ENCODE measurements around the gene CCDC142. TPM values are rescaled to one million over a fixed set of nuclear protein-coding genes. Genes with fewer than 3 reads are reported as not detected.
"Not testable (repeated sequence)": the region's sequence is repeated elsewhere in the genome, so short reads cannot be mapped to it uniquely, and the experiment has no call there.

Gene CCDC142
- total and polyA plus RNA-seq, 8 donors = 3.2 to 78.2 (median 21.2) TPM

- DNase-seq = no peak
- Histone ChIP-seq H3K9me3 (no peaks in the 10 kb centered on the region), H3K27ac (no peak overlapping the region), H3K4me3 (no peak overlapping the region), H3K27me3 (no peaks in the 10 kb centered on the region), H3K36me3 (peaks cover 49 to 97% (median 93%) of the 10 kb centered on the region in 4 donors), H3K4me1 (peaks cover 0 to 11% (median 2%) of the 10 kb centered on the region in 4 donors)
- intact Hi-C loops (cut with DNase I; ENCODE audit: low total_unique reads) = no loop called here
- TF ChIP-seq POLR2AphosphoS5 (IDR thresholded peaks at IDR 0.05) = no peak
- 92 to 97% (median 95%) methylated on average over 7 to 9 of the region's 9 CpGs for WGBS, 5 donors
These were observed 7.1 kb upstream of the CCDC142 start for GRCh38 chr2:74489906-74490305.

GRCh38 chr2:74488643-74489481 is 6.1 kb upstream of the CCDC142 start:
- Histone ChIP-seq H3K4me1 (peaks cover under 1 to 18% (median 8%) of the 10 kb centered on the region in 4 donors), H3K9me3 (no peaks in the 10 kb centered on the region), H3K27me3 (no peaks in the 10 kb centered on the region), H3K4me3 (no peak overlapping the region), H3K27ac (no peak overlapping the region), H3K36me3 (peaks cover 47 to 91% (median 86%) of the 10 kb centered on the region in 4 donors)
- TF ChIP-seq CTCF (IDR thresholded peaks at IDR 0.05) (no peak), EP300 (IDR thresholded peaks at IDR 0.05) (no peak), POLR2A (IDR thresholded peaks at IDR 0.05) (no peak), POLR2AphosphoS5 (IDR thresholded peaks at IDR 0.05) (no peak)
- WGBS, 5 donors = 87 to 94% (median 93%) methylated on average over 9 of the region's 9 CpGs
- no peak for DNase-seq
- intact Hi-C loops (cut with DNase I; ENCODE audit: low total_unique reads) = no loop called here

- DNase-seq = no peak
- TF ChIP-seq POLR2A (IDR thresholded peaks at IDR 0.05) (no peak), EP300 (IDR thresholded peaks at IDR 0.05) (no peak), CTCF (IDR thresholded peaks at IDR 0.05) (no peak), POLR2AphosphoS5 (IDR thresholded peaks at IDR 0.05) (no peak)
- no peak overlapping the region for H3K27ac ChIP-seq
- no peaks in the 10 kb centered on the region for H3K27me3 ChIP-seq
- intact Hi-C loops (cut with DNase I; ENCODE audit: low total_unique reads) = no loop called here
- H3K4me1 ChIP-seq = peaks cover 16 to 36% (median 27%) of the 10 kb centered on the region in 4 donors
- WGBS, 5 donors = 70 to 92% (median 75%) methylated on average over 2 of the region's 2 CpGs
- H3K36me3 ChIP-seq = peaks cover 20 to 65% (median 60%) of the 10 kb centered on the region in 4 donors
- no peaks in the 10 kb centered on the region for H3K9me3 ChIP-seq
- H3K4me3 ChIP-seq = no peak overlapping the region
These were observed 3.3 kb upstream of the CCDC142 start for GRCh38 chr2:74486141-74486540.

GRCh38 chr2:74483675-74484164 is 922 bp upstream of the CCDC142 start:
- DNase-seq, H3K27me3 ChIP-seq, H3K9me3 ChIP-seq: not testable (repeated sequence)
- intact Hi-C loops (cut with DNase I; ENCODE audit: low total_unique reads) = loop anchor here (5.0 kb wide), 1 partner anchor 104 kb away; no protein-coding TSS in a partner anchor
- Histone ChIP-seq H3K36me3 (peaks cover 9 to 63% (median 57%) of the 10 kb centered on the region in 4 donors), H3K27ac (peak overlapping the region in 4 of 5 donors; percentile 91 to 94 (median 92)), H3K4me3 (peak overlapping the region; percentile 76 to 98 (median 92)), H3K4me1 (peaks cover 20 to 49% (median 41%) of the 10 kb centered on the region in 4 donors)
- 75 to 80% (median 77%) methylated on average over 19 of the region's 19 CpGs for WGBS, 5 donors

GRCh38 chr2:74481961-74482800 is 617 bp downstream of the CCDC142 start:
- H3K9me3 ChIP-seq = no peaks in the 10 kb centered on the region
- H3K4me1 ChIP-seq = peaks cover 20 to 49% (median 41%) of the 10 kb centered on the region in 4 donors
- 0 to 8% (median 1%) methylated on average over 17 to 80 of the region's 80 CpGs for WGBS, 5 donors
- DNase-seq = peak in 1 of 2 donors; percentile 62
- TF ChIP-seq CTCF (IDR thresholded peaks at IDR 0.05) = no peak
- TF ChIP-seq EP300 (IDR thresholded peaks at IDR 0.05) = no peak
- no peak for TF ChIP-seq POLR2AphosphoS5 (IDR thresholded peaks at IDR 0.05)
- TF ChIP-seq POLR2A (IDR thresholded peaks at IDR 0.05) = no peak
- peak overlapping the region; percentile 76 to 98 (median 92) for H3K4me3 ChIP-seq
- peak overlapping the region; percentile 80 to 94 (median 92) for H3K27ac ChIP-seq
- H3K36me3 ChIP-seq = peaks cover 9 to 61% (median 53%) of the 10 kb centered on the region in 4 donors
- intact Hi-C loops (cut with DNase I; ENCODE audit: low total_unique reads) = loop anchor here (5.0 kb wide), 1 partner anchor 105 kb away; no protein-coding TSS in a partner anchor
- H3K27me3 ChIP-seq = no peaks in the 10 kb centered on the region

All from stomach (tissue), 9 donors.